Right hindlimb (tissue), 1 donor: Measurements from ENCODE around the gene DAB2IP.
A peak's percentile ranks its signal among the peaks of the same experiment; 100 is the strongest.

ENCODE experiments used
- DNase-seq: peaks from one replicate; pipeline ENCODE4 v3.0.0-alpha.2; 2018

The DAB2IP gene

DNA sequence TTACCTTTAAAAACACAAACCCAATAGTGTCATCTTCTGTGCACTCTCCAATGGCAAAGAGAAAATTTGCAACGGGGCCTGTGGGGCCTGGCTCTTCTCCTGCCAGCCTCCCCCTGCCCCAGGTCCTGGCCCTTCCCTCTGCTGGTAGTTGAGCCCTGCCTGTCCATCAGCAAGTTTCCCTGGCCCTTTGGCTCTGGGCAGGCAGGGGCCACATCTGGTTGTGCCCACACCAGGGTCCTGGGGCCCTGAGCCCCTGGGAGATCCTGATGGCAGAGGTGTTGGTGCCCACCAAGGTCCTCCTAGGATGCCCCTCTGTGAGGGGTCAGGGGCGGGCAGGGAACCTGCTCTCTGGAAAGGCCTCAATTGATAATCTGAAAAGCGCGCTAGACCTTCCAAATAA, 157.3 kb downstream of the DAB2IP start:
- DNase-seq = no peak

GRCh38 chr9:121809356-121810050, 158.1 kb downstream of the DAB2IP start:
- no peak for DNase-seq

- DNase-seq = no peak
Measured at GRCh38 chr9:121810489-121810888, 159.1 kb downstream of the DAB2IP start.

DNA sequence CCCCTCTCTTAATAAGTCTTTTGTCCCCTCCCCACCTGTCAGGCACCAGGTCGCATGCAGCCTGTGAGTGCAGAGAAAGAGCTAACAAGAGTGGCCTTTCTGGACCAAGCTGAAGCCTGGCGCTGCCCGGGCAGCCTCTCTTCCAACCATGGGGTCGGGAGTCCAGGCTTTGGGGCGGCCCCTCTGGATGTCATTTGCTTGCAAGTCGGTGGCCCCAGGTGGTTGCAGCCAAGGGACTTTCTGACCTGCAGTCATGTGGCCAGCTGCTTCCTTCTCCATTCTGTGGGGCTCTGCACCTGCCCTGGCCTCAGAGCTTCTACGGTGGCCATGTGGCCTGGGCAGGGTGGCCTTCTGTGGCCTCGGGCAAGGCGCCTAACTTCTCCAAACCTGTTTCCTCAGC, 159.7 kb downstream of the DAB2IP start:
- DNase-seq = no peak

- DNase-seq = no peak
Measured at GRCh38 chr9:121811751-121812150, 160.3 kb downstream of the DAB2IP start.

DNA sequence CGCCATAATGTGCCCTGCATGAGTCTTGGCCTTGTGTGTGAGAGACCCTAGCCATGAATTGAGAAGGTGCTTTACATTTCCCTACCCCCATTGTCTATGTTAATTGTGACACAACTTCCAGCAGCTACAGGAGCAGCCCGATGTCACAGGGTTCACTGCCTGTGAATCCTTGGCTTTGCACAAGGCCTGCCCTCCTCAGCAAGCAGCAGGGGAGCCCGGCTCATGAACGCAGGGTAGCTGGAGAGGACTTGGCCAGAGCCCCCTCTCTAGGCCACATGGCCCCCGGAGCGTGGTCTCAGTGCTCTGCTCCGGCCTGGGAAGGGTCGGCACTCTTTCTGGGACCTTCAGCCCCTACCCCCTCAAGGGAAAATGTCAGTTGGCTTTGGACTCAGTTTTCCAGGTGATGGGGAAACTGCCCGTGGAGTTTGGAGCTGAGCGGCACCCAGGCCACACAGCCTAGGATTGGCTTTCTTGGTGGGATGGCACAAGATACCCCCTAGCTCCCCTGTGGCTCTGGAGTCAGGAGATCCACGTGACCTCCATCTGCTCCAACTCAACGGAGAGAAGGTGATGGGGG, 160.8 kb downstream of the DAB2IP start:
- no peak for DNase-seq

DNA sequence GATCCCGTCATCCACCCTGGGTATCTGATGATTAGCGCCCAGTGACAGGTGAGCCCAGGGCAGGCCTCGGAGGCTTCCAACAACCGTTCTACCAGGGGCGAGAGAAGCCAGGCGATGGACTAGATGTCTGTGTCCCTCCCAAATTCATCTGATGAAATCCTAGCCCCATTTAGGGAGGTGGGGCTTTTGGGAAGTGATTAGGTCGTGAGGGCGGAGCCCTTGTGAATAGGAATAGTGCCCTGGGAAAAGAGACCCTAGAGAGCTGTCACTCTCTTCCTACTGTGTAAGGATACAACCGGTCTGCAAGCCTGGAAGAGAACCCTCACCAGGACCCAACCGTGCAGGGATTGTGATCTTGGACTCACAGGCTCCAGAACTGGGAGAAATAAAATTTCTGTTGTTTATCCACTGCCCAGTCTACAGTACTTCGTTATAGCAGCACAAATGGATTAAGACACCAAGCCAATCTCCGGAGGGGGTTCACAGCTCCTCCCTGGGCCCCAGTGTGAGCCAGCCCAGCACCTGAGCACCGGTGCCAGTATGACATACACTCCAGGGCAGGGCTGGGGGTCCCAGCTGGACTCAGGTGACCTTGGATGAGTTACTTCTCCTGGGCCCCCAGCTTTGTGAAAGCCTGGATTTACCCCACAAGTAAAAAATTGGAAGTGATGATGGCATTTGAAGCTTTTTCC, 162.2 kb downstream of the DAB2IP start:
- DNase-seq = no peak

- DNase-seq = no peak
Measured at GRCh38 chr9:121814594-121814993, 163.2 kb downstream of the DAB2IP start.

DNA sequence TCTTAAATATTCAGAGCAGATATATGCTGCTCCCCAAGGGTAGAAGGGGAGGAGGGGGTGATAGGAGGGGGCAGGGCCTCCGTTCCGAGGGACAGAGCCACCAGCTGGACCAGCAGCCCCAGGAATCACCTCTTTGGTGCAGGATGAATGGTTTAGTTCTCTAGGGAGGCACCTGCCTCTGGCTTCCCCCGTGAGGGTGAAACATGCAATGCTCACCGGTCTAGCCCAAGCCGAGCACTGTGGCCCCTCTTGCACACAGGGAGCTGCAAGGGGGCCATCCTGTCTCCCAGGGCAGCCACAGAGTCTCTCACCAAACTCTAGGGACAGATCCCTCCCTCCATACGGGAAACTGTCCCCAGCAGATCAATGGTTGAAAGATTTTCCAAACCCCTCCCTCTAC, 163.7 kb downstream of the DAB2IP start:
- DNase-seq = no peak

- no peak for DNase-seq
Measured at GRCh38 chr9:121815546-121816448, 164.4 kb downstream of the DAB2IP start.

DNA sequence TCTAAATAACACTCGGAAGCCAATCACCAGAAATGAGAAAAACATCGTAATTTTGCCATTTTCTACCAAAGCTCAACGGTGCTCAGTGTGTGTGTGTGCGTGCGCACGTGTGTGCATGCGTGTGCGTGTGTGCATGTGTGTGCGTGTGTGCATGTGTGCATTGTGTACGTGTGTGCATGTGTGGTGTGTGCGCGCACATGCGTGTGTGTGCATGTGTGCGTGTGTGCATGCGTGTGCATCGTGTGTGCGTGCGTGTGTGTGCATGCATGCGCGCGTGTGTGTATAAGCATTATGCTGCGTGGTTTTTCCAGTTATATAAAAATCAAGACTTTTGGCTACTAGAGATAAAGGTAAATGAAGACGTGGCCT, 165.0 kb downstream of the DAB2IP start:
- DNase-seq = no peak

GRCh38 chr9:121816845-121817450, 165.5 kb downstream of the DAB2IP start:
- no peak for DNase-seq

DNA sequence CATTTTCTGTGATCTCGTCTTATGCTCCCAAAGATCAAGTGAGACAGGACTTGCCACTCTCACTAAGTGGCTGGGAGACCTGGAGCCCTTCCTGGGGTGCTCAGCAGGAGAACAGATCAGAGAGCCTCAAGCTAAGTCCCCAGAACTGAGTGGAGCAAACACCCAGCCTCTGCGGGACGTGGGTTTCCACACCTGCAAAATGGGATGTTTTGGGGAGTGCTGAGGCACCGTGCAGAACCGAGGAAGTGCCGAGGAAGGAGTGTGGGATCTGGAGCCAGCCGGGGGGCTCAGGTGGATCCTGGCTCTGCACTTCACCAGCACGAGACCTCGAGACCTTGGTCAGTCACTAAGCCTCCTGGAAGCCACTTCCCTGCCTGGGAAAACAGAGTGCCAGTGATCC, 166.0 kb downstream of the DAB2IP start:
- DNase-seq = no peak

GRCh38 chr9:121818016-121818661, 166.7 kb downstream of the DAB2IP start:
- DNase-seq = no peak

DNA sequence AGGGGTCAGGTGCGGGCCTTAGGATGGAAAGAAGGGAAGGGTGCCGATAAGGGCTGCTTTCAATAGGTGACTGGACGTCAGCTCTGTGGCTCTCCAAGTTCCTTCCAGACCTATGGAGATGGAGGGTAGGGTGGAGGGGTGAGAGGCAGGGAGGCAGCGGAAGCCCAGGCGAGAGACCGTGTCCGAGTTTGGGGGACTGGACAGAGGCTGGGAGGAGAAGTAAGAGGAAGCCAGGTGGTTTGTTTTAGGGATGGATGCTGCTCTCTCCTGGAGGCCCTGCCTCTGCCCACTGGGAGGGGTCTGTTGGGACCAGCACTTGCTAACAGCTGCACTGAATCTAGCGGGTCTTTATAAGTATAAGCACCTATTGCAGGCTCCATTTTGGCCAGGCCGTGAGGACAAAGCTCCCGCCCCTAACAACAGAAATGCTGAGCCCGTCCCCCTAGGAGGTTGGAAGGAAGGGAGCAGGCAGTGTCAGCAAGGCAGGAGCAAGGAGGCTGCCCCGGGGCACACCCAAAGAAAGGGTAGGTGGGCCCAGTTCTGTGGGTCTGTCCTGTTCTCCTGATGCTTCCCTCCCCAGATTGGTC, 167.5 kb downstream of the DAB2IP start:
- DNase-seq = no peak

- DNase-seq = peak; percentile 35
Measured at GRCh38 chr9:121819428-121820231, 168.2 kb downstream of the DAB2IP start.

GRCh38 chr9:121820286-121821005, 169.0 kb downstream of the DAB2IP start:
- DNase-seq = no peak

DNA sequence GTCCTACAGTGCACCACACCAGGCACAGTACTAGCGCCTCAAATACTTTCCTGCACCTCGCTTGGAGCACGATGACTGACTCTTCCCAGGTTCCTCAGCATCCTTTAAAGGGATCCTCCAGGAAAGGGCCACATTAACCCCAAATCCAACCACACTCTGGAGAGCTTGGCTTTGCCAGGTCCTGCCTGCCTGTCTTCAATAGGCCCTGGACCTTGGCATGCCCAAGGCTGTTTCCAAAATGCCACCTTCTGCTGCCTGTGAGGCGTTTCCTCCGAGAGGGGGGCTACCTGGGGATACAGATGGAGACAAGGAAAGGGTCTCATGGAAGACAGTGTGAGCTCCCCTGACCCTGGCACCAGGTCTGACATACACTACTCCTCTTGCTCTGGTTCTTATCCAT, 169.9 kb downstream of the DAB2IP start:
- no peak for DNase-seq

- DNase-seq = no peak
Measured at GRCh38 chr9:121822093-121823085, 171.0 kb downstream of the DAB2IP start.
